Breast epithelium (tissue), 3 donors: Measurements from ENCODE around the gene PREP.

Experiments used
- POLR2A ChIP-seq: fragments of 450-650 bp; IDR thresholded peaks from one replicate; pipeline ENCODE4 v1.6.1; 2016; ENCODE audit warnings: antibody characterized with exemption, mild to moderate bottlenecking, moderate library complexity
- TF ChIP-seq, protein P1 (sequence below), 3 donors: fragments of 450-650 bp; IDR thresholded peaks; one replicate each; pipeline ENCODE4 v1.5.1; 2016 to 2017; ENCODE audit warnings: antibody characterized with exemption in 3 of 3, mild to moderate bottlenecking in 3 of 3, moderate library complexity in 3 of 3

DNA sequence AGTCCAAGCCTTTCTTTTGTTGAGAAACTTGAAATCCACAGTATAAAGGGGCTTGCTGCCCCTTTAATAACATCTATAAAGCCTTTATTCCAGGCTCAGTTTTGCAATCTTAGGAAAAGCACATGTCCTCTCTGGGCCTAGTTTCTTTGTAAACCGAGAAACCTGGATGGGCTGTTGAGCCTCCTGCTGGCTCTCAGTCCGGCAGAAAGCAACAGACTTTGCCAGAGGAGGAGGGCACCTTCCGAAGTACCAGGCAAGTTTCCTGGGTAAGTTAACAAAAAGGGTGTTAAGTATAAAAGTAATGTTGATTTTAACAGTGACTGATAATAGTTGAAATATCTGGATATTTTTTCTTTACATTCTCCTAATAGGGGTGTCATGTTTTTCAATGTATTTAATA, 124.1 kb downstream of the PREP start:
- TF ChIP-seq, protein P1, sequence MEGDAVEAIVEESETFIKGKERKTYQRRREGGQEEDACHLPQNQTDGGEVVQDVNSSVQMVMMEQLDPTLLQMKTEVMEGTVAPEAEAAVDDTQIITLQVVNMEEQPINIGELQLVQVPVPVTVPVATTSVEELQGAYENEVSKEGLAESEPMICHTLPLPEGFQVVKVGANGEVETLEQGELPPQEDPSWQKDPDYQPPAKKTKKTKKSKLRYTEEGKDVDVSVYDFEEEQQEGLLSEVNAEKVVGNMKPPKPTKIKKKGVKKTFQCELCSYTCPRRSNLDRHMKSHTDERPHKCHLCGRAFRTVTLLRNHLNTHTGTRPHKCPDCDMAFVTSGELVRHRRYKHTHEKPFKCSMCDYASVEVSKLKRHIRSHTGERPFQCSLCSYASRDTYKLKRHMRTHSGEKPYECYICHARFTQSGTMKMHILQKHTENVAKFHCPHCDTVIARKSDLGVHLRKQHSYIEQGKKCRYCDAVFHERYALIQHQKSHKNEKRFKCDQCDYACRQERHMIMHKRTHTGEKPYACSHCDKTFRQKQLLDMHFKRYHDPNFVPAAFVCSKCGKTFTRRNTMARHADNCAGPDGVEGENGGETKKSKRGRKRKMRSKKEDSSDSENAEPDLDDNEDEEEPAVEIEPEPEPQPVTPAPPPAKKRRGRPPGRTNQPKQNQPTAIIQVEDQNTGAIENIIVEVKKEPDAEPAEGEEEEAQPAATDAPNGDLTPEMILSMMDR (IDR thresholded peaks at IDR 0.05), result no peak
- no peak for TF ChIP-seq POLR2A
